Hepatic stellate cell (primary cell): Measurements from ENCODE around the gene TRIM34.
A peak's percentile ranks its signal among the peaks of the same experiment; 100 is the strongest.
"Not testable (repeated sequence)": the region's sequence is repeated elsewhere in the genome, so short reads cannot be mapped to it uniquely, and the experiment has no call there.

Source experiments
- DNase-seq: peaks from one replicate; pipeline ENCODE4 v3.0.0; 2011; ENCODE audit warnings: low spot score

TRIM34 gene

DNA sequence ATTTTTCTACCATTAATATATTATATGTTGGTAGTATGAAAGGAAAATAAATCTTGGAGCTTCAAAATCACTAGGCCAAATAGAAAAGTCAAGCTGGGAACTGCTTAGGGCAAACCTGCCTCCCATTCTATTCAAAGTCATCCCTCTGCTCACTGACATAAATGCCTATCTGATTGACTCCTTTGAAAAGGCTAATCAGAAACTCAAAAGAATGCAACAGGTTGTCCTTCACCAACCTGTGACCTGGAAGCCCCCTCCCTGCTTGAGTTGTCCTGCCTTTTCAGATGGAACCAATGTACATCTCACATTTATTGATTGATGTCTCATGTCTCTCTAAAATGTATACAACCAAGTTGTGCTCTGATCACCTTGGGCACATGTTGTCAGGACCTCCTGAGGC lies 3.2 kb upstream of the TRIM34 start:
- DNase-seq: no peak

DNA sequence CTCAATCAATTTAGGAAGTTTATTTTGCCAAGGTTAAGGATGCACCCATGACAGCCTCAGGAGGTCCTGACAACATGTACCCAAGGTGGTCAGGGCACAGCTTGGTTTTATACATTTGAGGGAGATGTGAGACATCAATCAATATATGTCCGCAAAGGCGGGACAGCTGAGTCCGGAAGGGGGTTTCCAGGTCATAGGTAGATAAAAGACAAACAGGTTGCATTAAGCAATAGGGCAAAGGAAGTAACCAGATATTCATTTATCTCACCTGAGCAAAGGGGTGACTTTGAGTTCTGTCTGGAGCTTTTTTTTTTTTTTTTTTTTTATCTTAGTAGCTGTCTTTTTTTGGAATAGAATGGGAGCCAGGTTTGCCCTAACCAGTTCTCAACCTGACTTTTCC lies 2.0 kb upstream of the TRIM34 start:
- DNase-seq: no peak

DNA sequence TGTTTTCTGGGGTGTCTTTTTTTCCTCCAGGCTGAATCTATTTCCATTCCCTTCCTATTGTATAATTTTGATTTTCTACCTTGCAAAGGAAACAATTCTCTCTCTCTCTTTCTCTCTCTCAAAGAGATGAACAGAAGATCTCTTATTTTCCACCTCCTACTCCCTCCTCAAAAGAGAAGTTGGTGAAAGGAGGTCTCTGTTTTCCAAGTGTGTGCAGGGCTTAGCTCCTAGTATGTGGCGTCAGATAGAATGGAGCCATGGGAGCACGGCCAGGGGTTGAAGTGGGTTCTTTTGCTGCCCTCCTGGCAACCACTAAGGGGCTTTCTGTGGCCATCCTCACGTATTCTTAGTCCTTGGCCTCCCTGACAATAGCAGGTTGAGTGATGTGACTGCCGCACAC lies 480 bp downstream of the TRIM34 start:
- DNase-seq: no peak

DNA sequence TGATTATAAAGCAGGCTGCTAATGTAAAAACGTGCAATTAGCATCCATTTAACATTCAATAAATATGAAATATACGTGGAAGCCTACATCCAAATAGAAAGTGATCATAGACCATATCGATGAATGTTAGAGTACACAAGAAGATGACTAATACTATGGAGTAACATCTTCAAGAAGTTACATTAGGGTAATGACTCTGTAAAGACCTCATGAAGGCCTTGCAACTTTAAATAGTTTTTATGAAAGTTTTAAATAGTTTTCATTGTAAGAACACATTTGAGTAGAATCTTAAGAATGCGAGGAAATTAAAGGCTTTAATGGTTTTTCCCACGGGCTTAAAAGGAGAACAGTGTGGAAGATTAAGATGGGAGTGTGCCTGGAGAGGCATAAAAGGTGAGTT lies 1.4 kb downstream of the TRIM34 start:
- DNase-seq: peak; percentile 24

DNA sequence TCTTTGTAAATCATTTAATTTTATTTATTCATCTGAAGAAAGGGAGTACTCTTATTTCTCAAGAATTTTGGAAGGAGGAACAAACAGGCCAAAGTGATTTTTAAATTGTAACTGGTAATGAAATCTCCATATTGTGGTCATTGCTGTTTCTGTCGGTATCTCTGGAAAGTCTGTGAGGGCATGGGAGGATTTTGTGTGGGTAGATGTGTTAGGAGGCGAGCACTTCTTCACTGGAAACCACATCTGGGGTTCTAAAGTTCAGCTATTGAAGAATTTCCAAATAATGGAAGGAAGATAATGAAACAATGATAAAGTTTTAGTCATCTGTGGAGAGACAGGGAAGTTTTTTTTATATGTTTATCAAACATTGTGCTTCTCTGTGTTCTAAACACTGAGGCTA lies 6.6 kb downstream of the TRIM34 start:
- no peak for DNase-seq

DNA sequence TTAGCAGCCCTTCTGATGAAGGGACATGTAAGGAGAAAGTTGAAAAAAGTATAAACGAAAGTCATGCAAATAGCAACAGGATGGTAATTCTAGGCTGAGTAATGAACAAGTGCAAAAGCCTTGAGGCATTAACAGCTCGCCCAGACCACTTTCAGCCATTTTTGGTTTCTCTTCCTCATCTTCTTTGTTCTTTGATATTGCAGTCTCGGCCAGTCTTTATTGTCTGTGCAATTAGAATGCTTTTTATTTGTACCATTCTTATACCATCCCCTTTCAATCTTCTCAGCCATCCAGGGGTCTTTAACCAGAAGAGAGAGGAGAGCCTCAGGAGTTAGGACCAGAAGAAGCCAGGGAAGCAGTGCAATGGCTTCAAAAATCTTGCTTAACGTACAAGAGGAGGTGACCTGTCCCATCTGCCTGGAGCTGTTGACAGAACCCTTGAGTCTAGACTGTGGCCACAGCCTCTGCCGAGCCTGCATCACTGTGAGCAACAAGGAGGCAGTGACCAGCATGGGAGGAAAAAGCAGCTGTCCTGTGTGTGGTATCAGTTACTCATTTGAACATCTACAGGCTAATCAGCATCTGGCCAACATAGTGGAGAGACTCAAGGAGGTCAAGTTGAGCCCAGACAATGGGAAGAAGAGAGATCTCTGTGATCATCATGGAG lies 7.3 kb downstream of the TRIM34 start:
- no peak for DNase-seq

DNA sequence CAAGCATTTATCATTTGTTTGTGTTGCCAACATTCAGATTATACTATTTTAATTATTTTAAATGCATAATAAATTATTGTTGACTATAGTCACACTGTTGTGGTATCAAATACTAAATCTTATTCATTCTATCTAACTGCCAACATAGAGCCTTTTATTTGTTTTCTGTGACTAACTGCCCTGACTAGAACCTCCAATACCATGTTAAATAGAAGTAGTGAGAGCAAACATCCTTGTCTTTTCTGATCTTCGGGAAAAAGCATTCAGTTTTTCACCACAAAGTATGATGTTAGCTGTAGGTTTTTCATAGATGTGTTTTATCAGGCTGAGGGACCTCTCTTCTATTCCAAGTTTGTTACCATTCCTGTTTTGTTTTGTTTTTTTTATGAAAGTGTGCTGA lies 15.2 kb downstream of the TRIM34 start:
- no peak for DNase-seq

DNA sequence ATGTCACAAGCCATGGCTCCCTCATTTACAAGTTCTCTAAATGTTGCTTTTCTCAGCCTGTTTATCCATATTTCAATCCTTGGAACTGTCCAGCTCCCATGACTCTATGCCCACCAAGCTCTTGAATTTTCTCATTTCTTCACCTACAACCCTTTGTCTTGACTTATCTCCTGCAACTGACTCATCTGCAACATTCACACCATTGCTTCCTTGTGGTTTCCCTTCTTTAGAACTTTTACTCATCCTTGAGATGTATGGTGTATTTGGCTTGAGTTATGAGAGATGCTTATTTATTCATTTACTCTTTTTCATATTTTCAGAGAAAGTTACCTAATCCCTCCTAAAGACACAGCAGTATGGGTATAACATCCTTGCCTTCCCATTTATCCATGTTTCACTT lies 18.8 kb downstream of the TRIM34 start:
- DNase-seq: no peak

DNA sequence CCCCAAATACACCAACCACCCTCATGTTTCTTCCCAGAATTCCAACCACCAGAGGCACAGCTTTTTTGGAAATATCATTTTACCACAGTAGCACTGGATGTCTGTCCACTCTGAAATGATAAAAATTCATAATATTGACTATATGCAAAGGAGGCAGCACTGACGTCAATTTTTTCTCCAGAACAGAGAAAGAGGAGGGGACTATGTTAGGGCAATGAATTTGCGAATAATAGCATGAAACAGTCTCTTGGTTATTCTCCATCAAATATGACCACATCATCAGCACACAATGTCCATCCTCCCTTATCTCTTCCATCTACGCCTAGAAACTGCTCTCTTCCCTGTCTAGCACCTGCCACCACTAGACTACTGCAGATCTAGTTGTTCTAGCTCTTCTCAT lies 21.3 kb downstream of the TRIM34 start:
- no peak for DNase-seq

DNA sequence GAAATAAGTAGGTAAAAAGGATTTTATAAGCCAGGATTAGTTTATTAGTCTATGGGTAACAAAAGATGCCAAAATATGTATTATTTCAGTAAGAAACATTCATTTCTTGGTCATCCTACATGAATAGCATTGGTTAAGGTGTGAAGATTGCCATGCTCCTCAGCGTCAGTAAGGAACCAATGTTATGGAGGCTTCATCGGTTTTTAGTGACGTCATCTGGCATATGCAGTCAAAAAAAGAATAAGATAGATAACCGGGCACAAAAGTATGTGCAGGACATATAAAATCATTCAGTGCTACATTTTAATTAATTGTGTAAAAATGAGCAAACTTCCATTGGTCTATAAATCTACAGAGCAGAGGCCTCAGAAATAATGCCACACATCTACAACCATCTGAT lies 30.7 kb downstream of the TRIM34 start:
- no peak for DNase-seq

DNA sequence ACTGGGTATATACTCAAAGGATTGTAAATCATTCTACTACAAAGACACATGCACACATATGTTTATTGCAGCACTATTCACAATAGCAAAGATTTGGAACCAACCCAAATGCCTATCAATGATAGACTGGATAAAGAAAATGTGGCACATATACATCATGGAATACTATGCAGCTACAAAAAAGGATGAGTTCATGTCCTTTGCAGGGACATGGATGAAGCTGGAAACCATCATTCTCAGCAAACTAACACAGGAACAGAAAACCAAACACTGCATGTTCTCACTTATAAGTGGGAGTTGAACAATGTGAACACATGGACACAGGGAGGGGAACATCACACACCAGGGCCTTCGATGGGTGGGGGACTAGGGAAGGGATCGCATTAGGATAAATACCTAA lies 32.2 kb downstream of the TRIM34 start:
- not testable (repeated sequence) for DNase-seq

DNA sequence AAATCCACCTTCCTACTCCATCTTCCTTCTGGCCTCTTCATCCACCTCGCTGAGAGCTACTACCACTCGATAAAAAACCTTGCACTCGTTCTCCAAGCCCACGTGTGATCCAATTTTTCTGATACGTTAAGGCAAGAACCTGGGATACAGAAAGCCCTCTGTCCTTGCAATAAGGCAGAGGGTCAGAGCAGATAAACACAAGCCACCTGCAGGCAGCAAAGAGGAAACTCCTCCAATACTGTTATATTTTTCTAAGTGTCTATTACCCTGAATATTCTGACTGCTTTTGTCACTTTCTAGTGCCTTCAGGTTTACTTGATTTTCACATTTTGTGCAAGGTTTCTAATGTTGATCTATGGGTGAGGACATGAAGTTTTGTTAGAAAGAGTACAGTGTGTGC lies 33.5 kb downstream of the TRIM34 start:
- no peak for DNase-seq

DNA sequence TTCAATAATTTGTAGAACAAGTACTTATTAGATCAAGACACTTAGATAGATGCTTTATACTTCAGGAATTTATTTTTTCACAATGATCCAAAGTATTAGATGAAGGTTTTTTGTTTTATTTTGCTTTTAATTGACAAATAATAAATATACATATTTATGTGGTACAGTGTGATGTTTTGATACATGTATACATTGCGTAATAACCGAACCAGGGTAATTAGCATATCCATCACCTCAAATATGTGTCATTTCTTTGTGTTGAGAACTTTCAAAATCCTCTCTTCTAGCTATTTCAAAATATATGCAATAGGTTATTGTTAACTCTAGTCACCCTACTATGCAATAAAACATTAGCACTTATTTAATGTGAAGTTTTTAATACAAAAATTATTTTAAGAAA lies 38.7 kb downstream of the TRIM34 start:
- DNase-seq: no peak

DNA sequence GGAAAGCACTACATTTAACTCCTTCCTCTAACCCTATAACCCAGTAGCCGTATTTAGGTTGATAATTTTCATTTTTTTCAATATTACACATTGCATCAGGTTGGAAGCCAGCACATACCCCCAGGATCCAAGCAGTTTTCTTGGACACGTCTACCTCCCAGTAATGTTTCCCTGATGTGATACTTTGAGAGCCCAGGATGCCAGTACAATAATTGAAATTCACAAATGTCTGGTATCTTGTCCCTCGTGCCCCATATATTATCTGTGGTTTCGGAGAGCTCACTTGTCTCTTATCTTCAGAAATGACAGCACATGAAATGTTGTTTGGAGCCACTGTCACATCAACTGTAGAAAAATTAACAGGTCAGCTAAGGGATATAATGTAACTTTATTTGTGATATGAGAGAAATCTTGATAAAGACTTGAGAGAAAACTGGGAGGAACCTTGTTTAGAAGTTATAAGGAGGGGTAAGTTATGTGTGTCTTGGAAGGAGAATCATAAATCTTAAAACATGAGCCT lies 40.3 kb downstream of the TRIM34 start:
- DNase-seq: no peak

DNA sequence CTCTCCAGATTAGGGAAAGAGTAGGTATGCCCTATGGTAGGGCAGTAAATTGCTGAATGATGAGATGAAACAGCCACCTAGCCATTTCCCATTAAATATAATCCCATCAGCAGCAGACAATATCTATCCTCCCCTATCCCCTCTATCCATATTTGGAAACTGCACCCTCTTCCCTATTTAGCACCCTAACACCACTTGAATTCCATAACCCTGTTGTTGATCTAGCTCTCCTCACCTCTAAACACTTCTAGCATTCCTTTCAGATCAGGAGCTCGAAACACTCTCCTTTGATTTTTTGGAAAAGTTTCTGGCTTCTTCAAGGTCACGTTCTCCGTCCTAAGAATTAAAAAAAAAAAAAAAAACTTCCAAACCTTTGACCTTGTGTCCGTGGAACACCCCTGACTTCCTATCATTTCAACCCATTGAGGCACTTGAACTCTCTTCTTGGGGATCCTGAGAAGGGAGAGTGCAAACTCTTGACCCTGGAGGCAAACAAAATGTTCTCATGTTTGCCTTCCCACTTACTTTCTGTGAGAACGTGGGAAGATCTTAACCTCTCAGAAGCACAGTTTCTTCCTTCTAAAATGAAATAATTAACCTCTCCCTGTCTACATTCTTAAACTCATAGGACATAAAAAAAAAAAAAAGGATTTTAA lies 41.1 kb downstream of the TRIM34 start:
- DNase-seq: no peak

DNA sequence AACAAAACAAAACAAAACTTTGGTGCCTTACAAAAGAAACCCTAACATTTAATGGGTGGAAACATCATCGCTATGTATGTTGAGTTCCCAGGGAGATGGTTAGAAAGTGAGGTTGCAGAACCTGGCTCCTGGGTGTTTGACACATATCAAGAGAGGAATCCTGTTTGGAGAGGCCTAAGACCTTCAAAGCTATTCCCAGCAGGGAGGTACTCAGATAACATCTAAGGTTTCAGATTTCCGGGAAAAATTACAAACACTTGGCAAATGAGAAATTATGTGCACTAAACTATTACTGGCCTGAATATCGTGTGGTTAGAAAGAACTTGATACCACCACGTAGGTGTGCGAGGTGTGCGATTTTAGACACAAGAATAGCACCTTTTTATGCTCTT lies 41.6 kb downstream of the TRIM34 start:
- no peak for DNase-seq

DNA sequence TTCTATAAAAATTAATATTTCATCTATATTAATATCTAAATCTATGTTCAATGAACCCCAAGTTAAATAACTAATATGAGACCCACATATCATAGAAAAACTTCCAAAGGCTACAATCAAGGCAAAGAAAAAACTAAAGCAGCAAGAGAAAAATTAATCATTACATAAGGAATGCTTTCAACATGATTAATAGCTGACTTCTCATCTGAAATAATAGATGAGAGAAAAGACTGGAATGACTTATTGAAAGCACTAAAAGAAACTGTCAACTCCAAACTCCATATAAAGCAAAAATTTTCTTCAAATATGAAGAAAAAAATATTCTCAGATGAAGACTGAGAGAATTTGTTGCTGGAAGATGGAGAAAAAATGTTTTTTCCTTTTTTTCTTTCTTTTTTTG lies 47.0 kb downstream of the TRIM34 start:
- no peak for DNase-seq

DNA sequence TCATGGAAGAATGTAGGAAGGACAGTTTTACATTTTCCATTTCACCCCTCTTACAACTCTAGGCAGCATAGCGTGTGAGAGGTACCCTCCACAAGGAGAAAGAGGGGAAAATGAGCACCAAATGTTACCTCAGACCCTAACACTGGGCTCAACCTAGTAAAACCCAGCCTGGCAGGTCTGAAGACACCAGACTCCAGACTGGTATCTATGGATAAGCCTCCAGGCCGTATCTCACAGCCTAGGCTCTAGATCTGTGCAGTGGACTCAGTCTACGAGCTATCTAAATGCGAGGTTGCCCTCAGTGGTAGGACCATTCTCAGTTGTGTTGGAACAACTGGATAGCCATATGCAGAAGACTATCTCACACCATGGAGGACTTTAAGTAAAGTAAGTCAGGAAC lies 49.6 kb downstream of the TRIM34 start:
- no peak for DNase-seq

DNA sequence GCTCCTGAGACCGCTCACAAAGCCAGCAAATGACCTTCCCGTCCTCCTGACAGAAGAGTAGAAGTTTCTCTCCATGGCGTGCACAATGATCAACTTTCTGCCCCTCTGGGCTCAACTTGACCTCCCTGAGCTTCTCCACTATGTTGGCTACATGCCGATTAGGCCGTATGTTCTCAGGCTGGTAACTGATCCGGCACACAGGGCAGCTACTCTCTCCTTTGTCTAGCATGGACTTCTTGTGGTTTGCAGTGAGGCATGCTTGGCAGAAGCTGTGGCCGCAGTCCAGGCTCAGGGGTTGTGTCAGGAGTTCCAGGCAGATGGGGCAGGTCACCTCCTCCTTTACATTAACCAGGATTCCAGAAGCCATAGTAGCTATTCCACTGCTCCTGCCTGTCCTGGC lies 55.0 kb downstream of the TRIM34 start:
- DNase-seq: no peak

DNA sequence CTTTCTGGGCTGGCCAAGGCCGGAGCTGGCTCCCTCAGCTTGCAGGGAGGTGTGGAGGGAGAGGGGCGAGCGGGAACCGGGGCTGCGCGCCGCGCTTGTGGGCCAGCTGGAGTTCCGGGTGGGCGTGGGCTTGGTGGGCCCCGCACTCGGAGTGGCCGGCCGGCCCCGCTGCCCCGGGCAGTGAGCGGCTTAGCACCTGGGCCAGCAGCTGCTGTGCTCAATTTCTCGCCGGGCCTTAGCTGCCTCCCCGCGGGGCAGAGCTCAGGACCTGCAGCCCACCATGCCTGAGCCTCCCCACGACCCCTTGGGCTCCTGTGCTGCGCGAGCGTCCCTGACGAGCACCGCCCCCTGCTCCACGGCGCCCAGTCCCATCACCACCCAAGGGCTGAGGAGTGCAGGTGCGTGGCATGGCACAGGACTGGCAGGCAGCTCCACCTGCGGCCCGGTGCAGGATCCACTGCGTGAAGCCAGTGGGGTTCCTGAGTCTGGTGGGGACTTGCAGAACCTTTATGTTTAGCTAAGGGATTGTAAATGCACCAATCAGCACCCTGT lies 58.2 kb downstream of the TRIM34 start:
- DNase-seq: not testable (repeated sequence)

DNA sequence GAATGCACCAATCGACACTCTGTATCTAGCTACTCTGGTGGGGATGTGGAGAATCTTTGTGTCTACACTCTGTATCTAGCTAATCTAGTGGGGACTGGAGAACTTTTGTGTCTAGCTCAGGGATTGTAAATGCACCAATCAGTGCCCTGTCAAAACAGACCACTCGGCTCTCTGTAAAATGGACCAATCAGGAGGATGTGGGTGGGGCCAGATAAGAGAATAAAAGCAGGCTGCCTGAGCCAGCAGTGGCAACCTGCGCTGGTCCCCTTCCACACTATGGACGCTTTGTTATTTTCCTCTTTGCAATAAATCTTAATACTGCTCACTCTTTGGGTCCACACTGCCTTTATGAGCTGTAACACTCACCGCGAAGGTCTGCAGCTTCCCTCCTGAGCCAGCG lies 58.8 kb downstream of the TRIM34 start:
- not testable (repeated sequence) for DNase-seq

DNA sequence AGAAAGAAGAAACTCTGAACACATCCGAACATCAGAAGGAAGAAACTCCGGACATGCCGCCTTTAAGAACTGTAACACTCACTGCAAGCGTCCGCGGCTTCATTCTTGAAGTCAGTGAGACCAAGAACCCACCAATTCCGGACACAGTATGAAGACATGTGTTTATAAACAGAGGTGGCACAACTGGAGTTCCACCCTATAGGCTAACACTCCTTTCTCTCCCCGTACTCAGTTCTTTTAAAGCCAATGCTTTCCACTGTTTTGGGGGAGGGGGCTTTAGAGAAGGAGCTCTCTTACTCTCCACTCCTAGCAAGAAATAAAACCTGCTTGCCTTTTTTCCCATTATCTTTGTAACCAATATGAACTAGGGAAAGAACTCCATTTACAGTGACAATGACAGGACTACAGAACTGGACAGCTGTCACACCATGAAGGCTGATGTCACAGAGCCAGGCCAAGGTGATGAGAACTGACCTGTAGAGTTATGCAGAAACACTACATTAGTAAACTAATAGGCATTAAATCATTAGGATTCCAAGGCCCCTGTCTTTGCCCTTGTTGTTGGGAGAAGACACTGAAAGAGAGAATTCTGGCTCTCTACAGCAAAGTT lies 59.3 kb downstream of the TRIM34 start:
- DNase-seq: no peak

DNA sequence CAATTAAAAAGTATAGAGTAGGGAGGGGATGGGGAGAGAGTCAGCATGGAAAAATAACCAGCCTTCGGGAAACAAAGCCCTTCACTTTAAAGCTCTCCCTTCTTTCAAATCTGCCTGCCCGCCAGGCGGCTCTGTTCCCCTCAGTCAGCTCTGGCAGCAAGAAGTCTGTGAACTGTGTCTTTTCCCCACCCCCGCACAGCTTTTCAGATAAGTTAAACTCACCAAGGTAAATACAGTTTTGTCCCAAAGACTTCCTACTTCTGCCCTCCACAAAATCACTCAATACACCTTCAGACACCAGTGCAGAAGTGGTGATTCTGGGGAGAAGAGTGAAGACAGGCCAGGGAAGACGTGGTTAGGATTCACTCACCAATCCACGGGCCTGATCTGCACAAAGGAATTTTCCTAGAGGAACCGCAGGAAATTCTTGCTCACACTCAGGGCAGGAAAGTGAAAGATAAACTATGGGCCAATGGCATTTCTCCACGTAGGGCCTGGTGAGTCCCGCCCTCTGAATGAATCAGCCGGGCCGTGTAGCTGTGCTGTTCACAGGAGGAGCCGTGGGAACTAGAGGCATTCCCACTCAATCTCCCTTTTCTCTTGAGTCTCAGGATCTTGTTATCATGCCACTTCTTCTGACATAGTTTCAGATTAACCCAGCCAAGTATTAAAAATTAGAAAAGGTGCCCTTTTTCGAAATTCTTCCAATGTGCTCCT lies 60.0 kb downstream of the TRIM34 start, which contains the start of gene TRIM5:
TRIM5 (minus strand) TSS at position 429 of the 717 bp plus-strand sequence. CDS start 4,897 bp downstream, outside the sequence.
- DNase-seq: peak; percentile 99
